ENCODE measurements around the gene LDLRAD3.
"Not testable (repeated sequence)": the region's sequence is repeated elsewhere in the genome, so short reads cannot be mapped to it uniquely, and the experiment has no call there.

Gene LDLRAD3

GRCh38 chr11:36177836-36178235, 234.0 kb downstream of the LDLRAD3 start:
- TF ChIP-seq, protein P1, sequence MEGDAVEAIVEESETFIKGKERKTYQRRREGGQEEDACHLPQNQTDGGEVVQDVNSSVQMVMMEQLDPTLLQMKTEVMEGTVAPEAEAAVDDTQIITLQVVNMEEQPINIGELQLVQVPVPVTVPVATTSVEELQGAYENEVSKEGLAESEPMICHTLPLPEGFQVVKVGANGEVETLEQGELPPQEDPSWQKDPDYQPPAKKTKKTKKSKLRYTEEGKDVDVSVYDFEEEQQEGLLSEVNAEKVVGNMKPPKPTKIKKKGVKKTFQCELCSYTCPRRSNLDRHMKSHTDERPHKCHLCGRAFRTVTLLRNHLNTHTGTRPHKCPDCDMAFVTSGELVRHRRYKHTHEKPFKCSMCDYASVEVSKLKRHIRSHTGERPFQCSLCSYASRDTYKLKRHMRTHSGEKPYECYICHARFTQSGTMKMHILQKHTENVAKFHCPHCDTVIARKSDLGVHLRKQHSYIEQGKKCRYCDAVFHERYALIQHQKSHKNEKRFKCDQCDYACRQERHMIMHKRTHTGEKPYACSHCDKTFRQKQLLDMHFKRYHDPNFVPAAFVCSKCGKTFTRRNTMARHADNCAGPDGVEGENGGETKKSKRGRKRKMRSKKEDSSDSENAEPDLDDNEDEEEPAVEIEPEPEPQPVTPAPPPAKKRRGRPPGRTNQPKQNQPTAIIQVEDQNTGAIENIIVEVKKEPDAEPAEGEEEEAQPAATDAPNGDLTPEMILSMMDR (IDR thresholded peaks at IDR 0.05; ENCODE audit: extremely low read depth, missing control alignments): no peak
- DNase-seq (ENCODE audit: low spot score): no peak

GRCh38 chr11:36186340-36187175, 242.7 kb downstream of the LDLRAD3 start:
- no peak for DNase-seq (ENCODE audit: low spot score)
- TF ChIP-seq, protein P1 (IDR thresholded peaks at IDR 0.05; ENCODE audit: extremely low read depth, missing control alignments): no peak

DNA sequence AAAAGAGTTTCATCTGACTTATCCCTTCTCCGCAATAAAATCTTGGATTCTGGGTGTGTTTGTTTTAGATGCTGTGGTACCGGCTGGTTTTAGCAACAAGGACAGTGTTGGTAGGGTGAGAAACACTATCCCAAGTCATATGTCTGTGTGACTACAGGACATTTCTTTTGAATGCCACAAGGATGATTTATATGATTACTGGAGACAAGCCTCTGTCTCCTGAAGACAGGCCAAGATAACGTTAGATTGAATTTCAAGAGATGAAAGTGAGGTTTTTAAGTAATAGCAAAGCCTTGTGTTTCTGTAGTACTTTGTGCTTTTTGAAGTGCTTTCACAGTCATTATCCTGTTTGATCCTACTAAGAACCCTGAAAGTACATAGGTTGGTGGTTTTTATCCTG, 243.8 kb downstream of the LDLRAD3 start:
- DNase-seq (ENCODE audit: low spot score): no peak
- TF ChIP-seq, protein P1 (IDR thresholded peaks at IDR 0.05; ENCODE audit: extremely low read depth, missing control alignments): no peak

- not testable (repeated sequence) for DNase-seq (ENCODE audit: low spot score)
Measured at GRCh38 chr11:36189735-36190134, 245.9 kb downstream of the LDLRAD3 start.

DNA sequence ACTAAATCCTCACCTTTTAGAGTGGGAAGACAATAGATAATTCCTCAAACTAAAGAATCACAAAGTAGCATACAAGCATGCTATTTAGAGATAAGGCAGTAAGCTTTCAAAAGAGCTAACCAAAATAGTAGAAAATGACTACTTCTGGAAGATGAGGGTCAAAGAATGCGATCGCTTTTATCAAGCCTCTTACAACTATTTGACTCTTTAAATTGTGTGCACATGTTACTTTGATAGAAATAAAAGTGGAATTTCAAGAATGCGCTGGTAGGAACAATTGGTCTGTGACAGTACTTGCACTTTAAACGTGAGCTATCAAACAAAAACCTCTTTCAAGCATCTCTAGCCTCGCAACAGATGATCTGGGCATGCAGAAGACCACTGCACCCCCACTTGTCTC, 248.1 kb downstream of the LDLRAD3 start:
- TF ChIP-seq, protein P1 (IDR thresholded peaks at IDR 0.05; ENCODE audit: extremely low read depth, missing control alignments): no peak
- no peak for DNase-seq (ENCODE audit: low spot score)

DNA sequence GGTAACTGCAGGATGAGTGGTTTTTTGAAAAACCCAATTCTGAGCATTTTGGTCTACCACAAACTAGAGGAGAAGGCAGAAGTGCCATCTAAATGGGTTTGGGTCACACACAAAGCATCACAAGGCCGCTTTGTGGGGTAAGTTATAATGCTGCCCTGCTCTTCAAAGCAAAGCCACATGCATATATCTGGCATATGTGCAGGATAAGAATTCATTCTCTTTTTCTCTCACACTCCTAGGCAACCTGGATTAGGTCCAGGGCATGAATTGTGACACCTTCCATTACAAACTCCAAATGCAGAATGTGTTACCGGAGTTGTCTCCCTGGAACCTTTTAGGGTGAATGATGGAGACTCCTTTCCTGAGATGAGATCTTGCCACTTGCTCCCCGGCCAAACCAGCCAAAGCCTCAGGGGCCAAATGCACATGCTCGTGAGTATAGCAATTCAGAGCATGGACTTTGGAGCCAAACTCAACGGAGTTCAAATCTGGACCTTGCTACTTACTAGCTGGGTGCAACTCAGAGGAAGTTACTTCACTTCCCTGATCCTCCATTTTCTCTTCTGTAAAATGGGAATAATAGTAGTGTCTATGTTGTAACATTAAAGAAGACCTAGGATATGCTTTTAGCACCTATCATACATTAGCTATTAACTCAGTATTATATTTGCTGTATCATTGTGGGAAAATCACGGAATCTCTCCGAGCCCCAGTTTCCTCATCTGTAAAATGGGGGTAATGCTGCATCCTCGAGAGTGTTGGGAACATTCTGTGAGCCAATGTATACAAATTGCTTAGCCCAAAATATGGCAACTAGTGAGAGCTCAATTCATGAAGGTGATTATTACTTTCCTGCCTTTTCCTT, 248.8 kb downstream of the LDLRAD3 start:
- no peak for DNase-seq (ENCODE audit: low spot score)
- TF ChIP-seq, protein P1 (IDR thresholded peaks at IDR 0.05; ENCODE audit: extremely low read depth, missing control alignments): no peak

DNA sequence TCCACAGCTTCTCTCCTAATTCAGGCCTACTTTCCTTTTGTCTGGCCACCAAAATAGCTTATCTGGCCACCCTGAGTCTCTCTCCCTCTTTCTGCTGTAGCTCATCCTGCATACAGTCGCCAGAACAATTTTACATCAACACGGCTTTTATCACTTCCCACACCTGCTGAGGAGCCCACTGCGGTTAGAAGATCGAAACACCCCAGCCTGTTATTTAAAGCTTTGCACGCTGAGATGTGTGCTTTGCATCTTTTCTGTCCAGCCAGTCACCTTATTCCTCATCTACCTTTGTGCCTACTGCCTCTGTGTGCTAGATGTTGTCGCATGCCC, 249.4 kb downstream of the LDLRAD3 start:
- TF ChIP-seq, protein P1 (IDR thresholded peaks at IDR 0.05; ENCODE audit: extremely low read depth, missing control alignments): no peak
- DNase-seq (ENCODE audit: low spot score): no peak

Measured in GM20000 (cell line).